SU-DHL-6 (cell line): ENCODE measurements around the gene MUC3A.

Source experiments
- H2AFZ ChIP-seq: fragments of 200-600 bp; sonication (generic); 2 replicates; pipeline ENCODE4 v1.6.1; 2014; ENCODE audit warnings: low read depth, mild to moderate bottlenecking, moderate library complexity, mixed read lengths, antibody characterized with exemption, low read length; ENCODE audit not compliant: severe bottlenecking
- H3F3A ChIP-seq: fragments of 200-600 bp; shearing (Covaris generic); 2 replicates; pipeline ENCODE4 v1.6.0; 2016; ENCODE audit warnings: antibody characterized with exemption, mild to moderate bottlenecking; ENCODE audit not compliant: insufficient read depth
- H3K27ac ChIP-seq: fragments of 200-600 bp; sonication (generic); 2 replicates; pipeline ENCODE4 v1.5.1; 2016; ENCODE audit warnings: low read depth, mild to moderate bottlenecking, low read length, moderate library complexity, mixed read lengths
- H3K27me3 ChIP-seq: fragments of 200-600 bp; sonication (generic), shearing (Covaris generic); 2 replicates; pipeline ENCODE4 v1.6.0; 2014; ENCODE audit warnings: mild to moderate bottlenecking, low read length
- H3K36me3 ChIP-seq: fragments of 200-600 bp; sonication (generic); 2 replicates; pipeline ENCODE4 v1.6.1; 2014; ENCODE audit warnings: mild to moderate bottlenecking, low read length, mixed read lengths
- H3K4me2 ChIP-seq: fragments of 300-600, 200-600 bp; shearing (Covaris generic), sonication (generic); 2 replicates; pipeline ENCODE4 v1.6.0; 2014; ENCODE audit warnings: low read length, low read depth, mild to moderate bottlenecking; ENCODE audit not compliant: poor library complexity, severe bottlenecking
- H3K4me3 ChIP-seq: fragments of 200-600 bp; sonication (generic); 2 replicates; pipeline ENCODE4 v1.5.1; 2014; ENCODE audit warnings: antibody characterized with exemption, low read length, mild to moderate bottlenecking, mixed read lengths; ENCODE audit not compliant: insufficient read depth, poor library complexity, severe bottlenecking
- H3K79me2 ChIP-seq: fragments of 200-600 bp; sonication (generic); 2 replicates; pipeline ENCODE4 v1.6.1; 2014; ENCODE audit warnings: mild to moderate bottlenecking, low read length, moderate library complexity; ENCODE audit not compliant: insufficient read depth
- H3K9ac ChIP-seq: fragments of 200-600 bp; sonication (generic); 2 replicates; pipeline ENCODE4 v1.7.0; 2014; ENCODE audit warnings: mild to moderate bottlenecking, low read length
- H3K9me2 ChIP-seq: fragments of 200-600 bp; sonication (generic); replicated peaks from 2 replicates; pipeline ENCODE4 v1.6.1; 2014; ENCODE audit warnings: low read length; ENCODE audit not compliant: insufficient read depth
- H3K9me3 ChIP-seq: fragments of 200-600 bp; sonication (generic); 2 replicates; pipeline ENCODE4 v1.6.1; 2014; ENCODE audit warnings: low read length, mixed read lengths; ENCODE audit not compliant: insufficient read depth
- H4K20me1 ChIP-seq: fragments of 200-600 bp; sonication (generic); 2 replicates; pipeline ENCODE4 v1.6.1; 2014; ENCODE audit warnings: low read depth, mild to moderate bottlenecking, antibody characterized with exemption, low read length, moderate library complexity, mixed read lengths
- CTCF ChIP-seq: fragments of 200-600 bp; sonication (generic); IDR thresholded peaks from one replicate; pipeline ENCODE4 v1.5.1; 2017; ENCODE audit warnings: antibody characterized with exemption, mild to moderate bottlenecking, low read length, moderate library complexity; ENCODE audit not compliant: insufficient read depth, poor library complexity, severe bottlenecking
- EZH2phosphoT487 ChIP-seq: fragments of 200-600 bp; sonication (generic), shearing (Covaris generic); conservative IDR thresholded peaks from 2 replicates; pipeline ENCODE4 v1.6.1; 2018; ENCODE audit warnings: mild to moderate bottlenecking, antibody characterized with exemption, low read length, moderate library complexity, mixed read lengths

MUC3A gene

GRCh38 chr7:100967292-100967863, 18.0 kb downstream of the MUC3A start:
- Histone ChIP-seq H3K9ac (no peak overlapping the region), H3K79me2 (no peaks in the 10 kb centered on the region), H4K20me1 (no peaks in the 10 kb centered on the region), H3K27ac (no peak overlapping the region), H3K36me3 (no peaks in the 10 kb centered on the region), H3K27me3 (no peaks in the 10 kb centered on the region), H3K4me3 (no peak overlapping the region), H2AFZ (no peak overlapping the region), H3K9me2 (no peaks in the 10 kb centered on the region), H3K9me3 (no peaks in the 10 kb centered on the region), H3K4me2 (no peak overlapping the region), H3F3A (no peaks in the 10 kb centered on the region)
- no peak for TF ChIP-seq CTCF
- no peak for TF ChIP-seq EZH2phosphoT487

- H3K27ac ChIP-seq = no peak overlapping the region
- TF ChIP-seq EZH2phosphoT487 (no peak), CTCF (no peak)
- H3K9me3 ChIP-seq = no peaks in the 10 kb centered on the region
- H3K79me2 ChIP-seq = no peaks in the 10 kb centered on the region
- H3K36me3 ChIP-seq = no peaks in the 10 kb centered on the region
- no peaks in the 10 kb centered on the region for H3F3A ChIP-seq
- H3K9ac ChIP-seq = no peak overlapping the region
- no peak overlapping the region for H3K4me2 ChIP-seq
- H2AFZ ChIP-seq = no peak overlapping the region
- no peaks in the 10 kb centered on the region for H3K27me3 ChIP-seq
- H3K4me3 ChIP-seq = no peak overlapping the region
- no peaks in the 10 kb centered on the region for H3K9me2 ChIP-seq
- H4K20me1 ChIP-seq = no peaks in the 10 kb centered on the region
Measured at GRCh38 chr7:100968031-100968430, 18.7 kb downstream of the MUC3A start.

- Histone ChIP-seq H3K9ac (no peak overlapping the region), H3K27me3 (no peaks in the 10 kb centered on the region), H3K9me3 (no peaks in the 10 kb centered on the region), H2AFZ (no peak overlapping the region), H3K9me2 (no peaks in the 10 kb centered on the region), H3K79me2 (no peaks in the 10 kb centered on the region), H3K4me3 (no peak overlapping the region), H4K20me1 (no peaks in the 10 kb centered on the region), H3K27ac (no peak overlapping the region), H3K36me3 (no peaks in the 10 kb centered on the region), H3K4me2 (no peak overlapping the region), H3F3A (no peaks in the 10 kb centered on the region)
- TF ChIP-seq CTCF = no peak
- no peak for TF ChIP-seq EZH2phosphoT487
Measured at GRCh38 chr7:100968650-100969049, 19.3 kb downstream of the MUC3A start.
